Measurements from ENCODE around the gene KCNV2.

KCNV2 gene

DNA sequence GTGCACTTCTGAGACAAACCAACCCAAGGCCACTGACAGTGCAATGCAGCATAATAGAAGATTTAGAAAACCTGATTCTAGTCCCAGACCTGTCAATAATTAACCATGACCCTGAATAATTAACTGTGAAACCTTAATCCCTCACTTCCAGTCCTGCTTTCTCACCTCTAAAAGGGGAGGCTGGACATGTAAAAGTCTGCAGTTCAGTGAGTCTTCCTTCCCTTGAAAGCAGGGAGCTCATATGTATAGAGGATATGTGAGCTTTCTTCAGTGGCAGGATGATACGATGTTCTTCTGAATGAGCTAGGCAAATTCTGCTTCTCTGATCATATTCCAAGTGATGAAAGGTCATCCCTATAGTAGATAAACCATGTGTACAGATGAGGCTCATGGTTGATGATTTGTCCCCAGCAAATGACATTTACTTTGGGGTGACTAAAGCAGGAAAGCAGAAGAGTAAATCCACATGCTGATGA lies 2.9 kb downstream of the KCNV2 start:
- no peak for DNase-seq (ENCODE audit: low read depth in 2 of 2)

DNA sequence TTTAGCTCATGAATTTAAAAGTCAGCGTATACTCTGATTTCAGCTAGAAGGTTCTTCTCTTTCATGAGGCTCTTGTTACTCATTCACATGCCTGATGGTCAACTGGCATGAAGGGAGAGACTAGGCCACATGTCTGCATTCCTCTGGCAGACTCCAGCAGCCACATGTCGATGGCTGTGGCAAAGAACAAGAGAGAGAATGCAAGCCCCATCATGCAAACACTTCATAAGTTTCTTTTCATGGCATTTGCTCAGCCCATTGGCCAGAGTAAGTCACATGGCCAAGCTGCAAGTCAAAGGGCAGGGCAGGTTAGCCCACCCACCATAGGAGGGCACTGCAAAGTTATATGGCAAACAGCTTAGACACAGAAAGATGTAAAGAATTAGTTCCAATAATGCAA lies 5.4 kb downstream of the KCNV2 start:
- DNase-seq (ENCODE audit: low read depth in 2 of 2), result no peak

DNA sequence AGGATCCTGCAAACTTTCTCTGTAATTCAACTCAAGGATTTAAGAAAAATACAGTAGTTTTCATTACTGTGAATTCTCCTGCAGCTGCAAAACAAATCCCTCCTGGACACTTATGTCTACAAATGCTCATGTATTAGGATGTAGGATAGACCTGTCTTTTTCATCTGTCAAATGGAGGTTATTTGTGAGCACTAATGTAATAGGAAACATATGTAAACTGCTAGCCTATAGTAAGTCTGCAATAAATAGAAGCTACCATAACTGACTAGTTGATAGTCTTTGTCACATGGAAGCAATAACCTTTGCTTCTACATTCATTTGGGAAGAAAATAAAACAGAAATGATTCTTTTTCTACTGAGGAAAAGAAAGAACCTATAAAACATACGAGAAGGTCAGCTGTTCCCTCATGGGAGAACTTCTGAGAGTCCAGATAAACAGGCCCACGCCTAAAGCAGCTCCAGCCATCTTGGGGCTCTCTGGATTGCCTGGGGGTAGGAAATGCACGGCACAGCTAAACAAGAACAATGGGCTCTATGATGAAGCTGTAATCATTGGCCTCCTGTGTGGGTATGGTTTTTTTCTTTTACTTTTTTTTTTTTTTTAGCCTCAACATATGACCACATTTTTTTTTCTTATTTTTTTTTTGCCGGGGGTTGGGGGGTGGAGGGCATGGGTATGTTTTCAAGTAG lies 6.2 kb downstream of the KCNV2 start:
- no peak for DNase-seq (ENCODE audit: low read depth in 2 of 2)

DNA sequence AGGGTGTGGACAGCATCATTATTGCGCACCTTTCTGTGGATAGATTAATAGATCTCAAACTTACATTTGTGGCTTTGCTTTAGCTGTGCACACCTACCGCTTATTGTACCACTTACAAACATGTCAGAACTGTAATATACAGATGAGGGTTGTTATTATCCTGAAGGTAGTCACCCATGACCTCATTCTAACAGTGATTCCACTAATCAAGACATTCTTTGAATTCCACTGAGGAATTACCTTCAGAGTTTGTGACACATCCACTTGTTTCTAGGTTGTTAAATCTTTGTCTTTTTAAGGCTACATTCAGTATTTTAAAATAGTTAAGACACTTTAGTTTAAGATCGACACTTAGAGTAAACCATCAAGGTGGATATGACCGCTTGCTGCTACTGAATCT lies 7.8 kb downstream of the KCNV2 start:
- no peak for DNase-seq (ENCODE audit: low read depth in 2 of 2)

DNA sequence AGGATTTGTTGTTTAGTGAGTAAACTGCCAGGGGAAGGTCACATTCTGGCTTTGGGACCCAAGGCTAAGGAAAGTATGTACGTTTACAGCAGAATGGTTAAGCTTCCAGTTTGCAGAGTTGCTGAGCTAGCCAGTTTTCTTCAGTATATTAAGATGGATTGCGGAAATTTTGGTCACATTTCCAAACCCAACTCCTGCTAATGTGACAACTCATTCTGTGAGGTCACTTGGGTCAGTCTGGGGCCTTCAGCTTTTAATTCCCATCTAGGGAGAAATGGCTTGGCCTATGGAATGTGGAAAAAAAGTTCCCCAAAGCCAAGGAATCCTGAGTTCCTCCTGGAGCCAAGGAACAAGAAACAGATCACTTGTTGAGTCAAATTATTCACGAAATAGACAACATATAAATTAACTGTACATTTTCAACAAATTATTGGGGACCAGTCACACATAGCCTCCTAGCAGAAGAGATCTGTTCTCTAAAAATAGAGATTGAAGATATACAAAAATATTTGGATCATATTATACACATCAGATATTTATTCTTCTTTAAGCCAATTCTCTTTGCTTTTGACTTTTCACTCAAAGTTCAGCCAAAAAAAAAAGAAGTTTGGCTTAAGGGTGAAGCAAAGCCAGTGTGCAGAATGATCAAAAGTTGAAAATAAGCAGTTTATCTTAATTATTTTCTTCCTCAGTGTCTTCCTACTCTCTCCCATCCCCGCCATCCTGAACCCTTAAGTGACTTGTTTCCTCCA lies 8.8 kb downstream of the KCNV2 start:
- DNase-seq (ENCODE audit: low read depth in 2 of 2), result no peak

DNA sequence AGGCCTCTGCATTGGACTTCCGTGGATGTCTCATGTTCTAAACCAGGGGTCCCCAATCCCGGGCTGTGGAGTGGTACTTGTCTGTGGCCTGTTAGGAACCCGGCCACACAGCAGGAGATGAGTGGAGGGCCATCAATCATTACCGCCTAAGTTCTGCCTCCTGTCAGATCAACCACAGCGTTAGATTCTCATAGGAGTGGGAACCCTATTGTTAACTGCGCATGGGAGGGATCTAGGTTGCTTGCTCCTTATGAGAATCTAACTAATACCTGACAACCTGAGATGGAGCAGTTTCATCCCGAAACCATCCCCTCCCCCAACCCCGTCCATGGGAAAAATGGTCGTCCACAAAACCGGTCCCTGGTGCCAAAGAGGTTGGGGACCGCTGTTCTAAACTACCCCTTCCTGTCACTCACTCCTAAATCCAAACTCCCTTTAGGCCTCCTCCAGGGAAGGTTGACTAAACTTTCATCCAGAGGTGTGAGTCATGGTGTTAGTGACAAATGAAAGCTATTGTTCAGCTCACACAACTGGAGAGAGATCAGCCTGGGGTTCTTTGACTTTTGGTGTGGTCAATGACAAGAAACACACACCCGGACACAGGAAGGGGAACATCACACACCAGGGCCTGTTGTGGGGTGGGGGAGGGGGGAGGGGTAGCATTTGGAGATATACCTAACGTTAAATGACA lies 9.5 kb downstream of the KCNV2 start:
- no peak for DNase-seq (ENCODE audit: low read depth in 2 of 2)

DNA sequence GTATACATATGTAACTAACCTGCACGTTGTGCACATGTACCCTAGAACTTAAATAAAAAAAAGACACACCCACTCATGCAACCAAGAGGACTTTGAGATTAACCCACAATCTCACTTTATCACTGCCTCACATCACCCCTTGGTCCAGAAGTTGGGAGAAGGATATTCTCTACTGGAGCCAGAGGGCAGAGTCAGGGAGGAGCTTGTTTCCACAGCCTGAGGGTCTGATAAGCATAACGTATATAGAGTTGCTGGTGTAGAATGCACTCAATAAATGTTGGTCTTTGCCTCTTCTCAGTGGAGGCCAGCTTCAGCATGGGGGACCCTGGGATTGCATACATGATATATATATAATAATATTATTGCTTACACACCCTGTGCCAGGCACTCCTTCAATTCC lies 10.1 kb downstream of the KCNV2 start:
- DNase-seq (ENCODE audit: low read depth in 2 of 2), result no peak

DNA sequence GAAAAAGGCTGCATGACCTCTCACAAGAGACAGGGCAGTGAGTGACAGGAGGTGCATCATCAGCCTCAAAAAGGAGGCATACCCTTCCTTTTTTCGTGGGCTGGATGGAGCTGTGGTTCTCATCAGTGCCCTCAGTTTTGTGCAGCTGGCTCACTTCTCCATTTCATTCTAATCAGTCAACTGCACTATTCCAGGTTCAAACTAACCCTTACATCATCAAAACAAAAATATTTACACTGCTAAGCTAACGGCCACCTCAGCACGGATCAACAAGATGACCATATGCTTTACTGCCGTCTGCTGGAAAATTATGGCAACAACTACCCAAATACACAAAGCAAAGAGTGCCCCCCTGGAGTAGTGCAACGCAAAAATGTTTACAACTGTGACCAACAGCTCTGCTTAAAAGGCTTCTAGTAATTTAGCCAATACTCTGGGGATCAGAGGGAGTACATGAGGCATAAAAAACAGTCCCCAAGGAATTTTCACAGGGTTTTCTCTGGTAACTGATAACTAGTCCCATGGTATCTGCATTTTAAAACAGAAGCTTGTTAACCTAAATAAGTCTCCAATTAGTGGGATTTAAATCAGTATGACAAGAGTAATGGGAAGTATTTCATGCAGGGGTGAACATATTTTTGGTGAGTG lies 10.8 kb downstream of the KCNV2 start:
- no peak for DNase-seq (ENCODE audit: low read depth in 2 of 2)

DNA sequence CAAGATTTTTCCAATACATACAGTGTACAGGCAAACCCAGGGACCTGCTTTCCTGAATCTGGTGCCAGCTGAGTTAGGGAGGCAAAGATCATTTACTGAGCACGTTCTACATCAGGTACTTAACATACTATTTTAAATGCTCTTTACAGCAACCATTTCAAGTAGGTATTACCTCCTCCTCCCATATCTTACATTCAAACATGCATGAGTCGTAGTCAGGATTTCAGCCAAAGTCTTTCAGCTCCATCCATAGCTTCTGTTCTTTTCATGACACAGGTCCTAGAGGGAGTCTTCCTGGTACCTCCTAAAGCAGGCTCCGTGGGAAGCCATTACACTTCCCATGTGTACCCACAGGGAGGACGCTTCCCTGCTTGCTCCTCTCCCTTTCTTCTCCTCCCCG lies 11.7 kb downstream of the KCNV2 start:
- no peak for DNase-seq (ENCODE audit: low read depth in 2 of 2)

DNA sequence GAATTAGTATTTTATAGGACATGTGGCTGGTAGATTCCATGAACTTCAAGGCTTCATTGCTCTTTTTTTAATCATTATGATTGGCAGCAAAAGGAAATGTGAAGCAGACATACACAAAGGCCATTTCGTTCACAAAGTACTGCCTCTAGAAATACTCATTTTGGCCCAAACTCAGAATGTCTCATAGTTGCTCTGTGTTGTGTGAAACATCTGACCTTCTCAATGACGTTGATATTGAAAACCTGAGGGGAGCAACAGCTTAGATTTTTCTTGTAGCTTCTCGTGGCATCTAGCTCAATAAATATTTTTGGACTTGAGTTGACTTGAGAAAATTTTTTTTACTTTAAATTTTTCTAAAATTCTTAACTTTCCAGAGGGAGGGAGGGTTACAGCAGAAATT lies 12.4 kb downstream of the KCNV2 start:
- DNase-seq (ENCODE audit: low read depth in 2 of 2), result no peak

DNA sequence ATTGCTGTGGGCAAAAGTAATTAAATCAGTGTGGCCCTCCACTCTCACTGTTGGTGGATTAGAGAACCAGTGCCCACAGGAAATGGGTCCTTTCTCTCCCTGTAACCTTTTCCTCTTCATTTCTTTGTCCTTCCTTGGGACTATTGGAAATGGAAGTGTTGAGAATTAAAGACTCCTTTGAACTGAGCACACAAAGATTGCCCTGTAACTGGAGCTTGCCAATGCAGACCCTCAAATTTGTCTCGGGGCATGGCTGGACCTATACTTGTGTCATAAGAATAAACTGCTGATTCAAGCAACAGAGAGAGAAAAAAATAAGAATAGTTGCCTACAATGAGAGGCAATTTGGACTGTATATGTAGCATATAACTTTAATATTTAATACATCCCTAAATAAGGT lies 13.7 kb downstream of the KCNV2 start:
- no peak for DNase-seq (ENCODE audit: low read depth in 2 of 2)

DNA sequence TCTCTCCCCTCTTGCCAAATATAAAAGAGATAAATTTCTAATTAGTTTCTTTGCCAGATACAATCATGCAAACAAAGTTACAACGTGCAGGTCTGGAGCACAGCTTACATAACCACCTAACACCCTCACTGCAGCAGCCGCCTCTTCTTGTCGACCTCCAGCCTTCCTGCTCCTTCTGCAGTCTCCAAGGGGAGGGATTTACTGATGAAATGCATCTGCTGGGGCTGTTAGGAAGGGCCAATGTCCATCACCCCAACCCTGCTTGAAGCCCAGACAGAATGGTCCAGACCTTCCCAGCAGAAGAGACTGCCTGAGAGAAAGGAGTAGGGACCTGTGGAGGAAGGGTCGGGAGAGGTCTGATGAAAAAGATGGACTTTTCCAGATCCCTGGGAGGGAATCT lies 15.2 kb downstream of the KCNV2 start:
- DNase-seq (ENCODE audit: low read depth in 2 of 2), result no peak

DNA sequence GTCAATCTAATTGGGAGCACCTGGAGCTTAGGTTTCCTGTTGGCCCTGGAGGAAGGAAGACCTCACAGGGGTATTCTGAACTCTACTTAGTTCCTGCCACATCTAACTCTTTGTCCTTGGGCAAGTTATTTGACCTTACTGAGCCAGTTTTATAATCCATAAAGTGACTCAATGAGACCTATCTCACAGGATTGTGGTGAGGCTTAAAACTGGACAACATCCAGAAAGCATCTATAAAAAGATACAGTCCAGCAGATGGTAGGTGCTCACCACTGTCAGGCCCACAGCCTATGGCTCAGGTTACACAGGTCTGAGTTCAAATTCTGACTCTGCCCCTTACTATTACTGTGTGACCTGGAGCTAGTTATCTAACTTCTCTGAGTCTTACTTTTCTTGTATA lies 23.3 kb downstream of the KCNV2 start:
- no peak for DNase-seq (ENCODE audit: low read depth in 2 of 2)

DNA sequence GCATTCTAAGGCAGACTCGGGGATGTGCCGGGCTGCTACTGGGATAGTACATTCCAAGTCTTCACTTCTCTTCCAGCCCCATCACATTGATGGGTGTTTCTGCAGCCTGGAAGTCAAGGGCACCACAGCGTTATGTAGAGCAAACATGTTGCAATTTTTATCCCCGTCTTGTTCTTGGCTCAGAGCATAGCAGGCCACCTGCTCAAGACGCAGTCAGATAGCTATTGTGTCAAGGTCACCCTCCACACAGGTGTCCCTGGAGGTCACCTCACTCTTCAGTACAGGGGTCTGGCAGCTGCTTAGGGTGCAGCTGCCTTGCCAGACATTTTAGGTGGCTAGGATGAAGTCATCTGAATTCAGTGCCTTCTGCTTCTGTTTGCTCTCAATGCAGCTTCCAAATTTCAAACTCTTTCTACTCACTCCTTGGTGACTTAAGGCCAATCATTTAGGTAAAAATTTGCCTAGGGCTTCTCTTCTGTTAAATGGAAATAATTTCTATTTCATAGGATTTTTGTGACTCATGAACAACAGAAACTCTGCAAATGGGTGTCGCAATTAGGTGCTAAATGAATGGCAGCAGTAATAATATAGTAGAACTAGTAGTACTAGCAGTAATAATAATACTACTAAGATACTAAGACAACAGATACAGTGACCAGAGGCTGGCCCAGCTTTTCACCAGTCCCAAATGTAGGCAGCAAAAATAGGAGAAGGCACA lies 24.3 kb downstream of the KCNV2 start:
- DNase-seq (ENCODE audit: low read depth in 2 of 2), result no peak

DNA sequence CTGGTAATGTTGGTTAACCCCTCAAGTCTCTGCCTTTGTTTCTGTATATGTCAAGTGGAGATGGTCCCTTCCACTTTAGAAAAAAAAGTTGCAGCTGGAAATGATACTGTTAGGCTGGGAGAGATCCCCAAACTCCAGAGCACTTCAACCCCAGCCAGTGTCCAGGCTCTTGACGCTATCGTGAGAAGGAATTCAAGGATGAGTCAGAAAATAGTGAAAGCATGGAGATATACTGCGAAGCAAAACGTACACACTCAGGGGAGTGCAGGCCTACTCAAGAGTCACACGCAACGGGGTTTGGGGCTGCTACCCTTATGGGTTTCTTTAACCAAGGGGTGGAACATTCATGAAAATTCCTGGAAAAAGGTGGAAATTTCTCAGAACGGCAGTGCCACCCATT lies 24.9 kb downstream of the KCNV2 start:
- DNase-seq (ENCODE audit: low read depth in 2 of 2), result no peak

DNA sequence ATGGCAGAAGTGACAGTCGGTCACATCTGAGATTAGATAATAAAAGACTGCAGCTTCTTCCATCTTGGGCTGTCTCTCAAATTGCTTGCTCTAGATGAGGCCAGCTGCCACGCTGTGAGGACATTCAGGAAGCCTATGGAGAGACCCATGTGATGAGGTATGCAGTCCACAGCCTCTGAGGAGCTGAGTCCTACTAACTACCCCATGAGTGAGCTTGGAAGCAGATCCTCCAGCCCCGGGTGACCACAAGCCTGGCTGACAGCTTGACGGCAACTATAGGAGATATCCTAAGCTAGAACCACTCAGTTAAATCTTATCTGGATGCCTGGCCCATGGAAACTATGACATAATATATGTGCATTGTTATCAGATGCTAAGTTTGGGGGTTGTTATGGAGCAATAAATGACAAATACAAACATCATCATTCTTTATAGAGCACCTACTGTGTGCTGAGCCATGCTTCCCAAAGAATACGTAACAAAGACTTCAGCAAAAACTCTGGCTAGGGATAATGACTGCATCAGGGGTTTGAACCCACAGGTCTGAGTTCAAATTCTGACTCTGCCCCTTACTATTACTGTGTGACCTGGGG lies 26.7 kb downstream of the KCNV2 start:
- DNase-seq (ENCODE audit: low read depth in 2 of 2), result no peak

DNA sequence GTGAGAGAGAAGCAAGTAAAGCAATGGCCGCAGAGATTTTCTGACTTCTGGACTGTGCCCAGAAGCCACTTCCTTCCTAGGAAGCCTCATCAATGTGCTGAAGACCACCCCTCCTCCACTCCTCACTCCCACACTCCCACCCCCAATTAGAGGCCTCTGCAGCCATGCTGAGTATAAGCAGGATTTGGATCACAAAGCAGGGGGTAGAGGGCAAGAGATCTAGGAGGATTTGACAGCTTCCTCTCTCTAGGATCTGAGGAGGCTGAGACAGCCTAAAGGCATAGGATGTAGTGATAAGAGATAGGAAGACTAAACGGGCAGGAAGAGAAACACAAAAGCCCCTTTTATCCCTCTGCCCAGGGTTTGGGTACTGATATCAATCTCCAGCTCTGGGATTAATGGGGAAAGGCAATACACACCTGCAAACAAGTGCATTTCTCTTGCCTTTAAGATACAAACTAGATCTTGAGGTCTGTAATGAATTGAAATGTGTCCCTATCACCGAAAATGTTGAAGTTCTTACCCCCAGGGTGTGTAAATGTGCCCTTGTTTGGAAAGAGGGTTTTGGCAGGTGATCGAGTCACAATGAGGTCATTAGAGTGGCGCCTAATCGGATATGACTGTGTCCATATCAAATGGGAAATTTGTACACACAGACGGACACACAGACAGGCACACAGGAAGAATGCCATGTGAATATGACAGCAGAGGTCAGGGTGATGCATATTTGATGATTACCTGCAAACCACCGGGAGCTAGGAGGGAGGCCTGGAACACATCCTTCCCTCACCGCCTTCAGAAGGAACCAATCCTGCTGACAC lies 28.5 kb downstream of the KCNV2 start:
- no peak for DNase-seq (ENCODE audit: low read depth in 2 of 2)

DNA sequence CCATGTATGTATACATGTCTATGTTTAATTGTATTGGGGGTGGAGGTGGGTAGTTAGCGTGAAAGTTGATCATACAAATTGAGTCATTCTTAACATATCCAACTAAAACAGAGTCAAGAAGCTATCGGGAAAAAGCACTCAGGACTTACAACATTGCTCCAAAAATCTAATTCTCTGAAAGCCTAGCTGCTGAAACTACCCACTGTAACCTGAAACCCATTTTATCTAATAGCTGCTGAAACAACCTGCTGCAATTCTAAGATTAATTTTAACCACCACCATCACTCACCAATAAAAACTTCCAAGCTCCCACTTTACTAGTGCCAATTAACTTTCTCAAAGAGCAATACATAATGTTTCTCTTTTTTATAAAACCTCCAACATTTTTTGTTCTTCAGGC lies 32.2 kb downstream of the KCNV2 start:
- DNase-seq (ENCODE audit: low read depth in 2 of 2), result no peak

DNA sequence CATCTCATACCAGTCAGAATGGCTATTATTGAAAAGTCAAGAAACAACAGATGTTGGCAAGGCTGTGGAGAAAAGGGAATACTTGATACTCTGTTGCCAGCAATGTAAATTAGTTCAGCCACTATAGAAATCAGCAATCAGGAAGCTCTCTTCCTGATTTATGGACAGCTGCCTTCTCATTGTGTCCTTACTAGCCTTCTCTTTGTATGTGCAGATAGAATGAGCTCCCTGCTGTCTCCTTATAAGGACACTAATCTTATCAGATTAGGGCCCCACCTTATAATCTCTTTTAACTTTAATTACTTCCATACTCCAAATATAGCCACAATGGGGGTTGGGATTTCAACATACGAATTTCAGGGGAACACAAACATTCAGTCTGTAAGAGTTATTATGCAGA lies 38.0 kb downstream of the KCNV2 start:
- no peak for DNase-seq (ENCODE audit: low read depth in 2 of 2)

DNA sequence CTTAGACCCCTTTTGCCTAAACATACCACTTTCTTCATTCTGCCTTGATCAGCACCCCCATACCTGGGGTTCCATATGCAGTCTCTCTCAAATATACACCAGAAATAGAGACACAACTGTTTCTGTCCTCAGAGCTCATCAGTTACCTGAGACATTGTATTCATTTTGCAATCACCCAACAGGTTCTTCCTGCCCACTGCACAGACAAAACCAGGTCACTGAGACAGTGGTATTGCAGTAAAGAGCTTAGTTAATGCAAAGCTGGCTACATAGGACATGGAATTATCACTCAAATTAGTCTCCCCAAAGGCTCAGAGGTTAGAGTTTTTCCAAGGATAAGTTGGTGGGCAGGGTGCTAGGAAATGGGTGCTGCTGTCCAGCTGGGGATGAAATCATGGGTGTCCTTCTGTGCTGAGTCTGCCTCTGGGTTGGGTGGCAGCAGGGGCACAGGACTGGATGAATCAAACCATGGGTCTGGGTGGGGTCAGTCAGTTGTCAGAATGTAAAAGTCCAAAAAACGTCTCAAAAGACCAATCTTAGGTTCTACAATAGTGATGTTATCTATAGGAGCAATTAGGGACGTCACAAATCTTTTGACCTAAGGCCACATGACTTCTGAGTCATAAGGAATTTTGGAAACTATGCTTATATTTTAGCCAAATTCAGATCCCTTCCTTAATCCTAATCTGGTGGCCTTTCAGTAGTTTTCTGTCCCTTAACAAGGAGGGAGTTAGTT lies 41.0 kb downstream of the KCNV2 start:
- no peak for DNase-seq (ENCODE audit: low read depth in 2 of 2)

Data from activated CD4-positive, alpha-beta T cell treated with anti-CD3 and anti-CD28 coated beads for 24 hours (primary cell).